Type B pancreatic cell (in vitro differentiated cells): ENCODE measurements around the gene DMRT1. TPM values are rescaled to one million over a fixed set of nuclear protein-coding genes. Genes with fewer than 3 reads are reported as not detected.

Experiments used
- DNase-seq: peaks from one replicate; pipeline ENCODE4 v3.0.0; 2021; ENCODE audit warnings: mixed read lengths; ENCODE audit not compliant: unreplicated experiment; ENCODE audit errors: extremely low spot score
- H3K27ac Mint-ChIP-seq: 2 replicates; pipeline ENCODE4 v1.8.0; 2021; ENCODE audit warnings: mild to moderate bottlenecking, mixed read lengths
- H3K27me3 Mint-ChIP-seq: 2 replicates; pipeline ENCODE4 v1.8.0; 2021; ENCODE audit warnings: mixed read lengths
- H3K36me3 Mint-ChIP-seq: 2 replicates; pipeline ENCODE4 v1.8.0; 2021; ENCODE audit warnings: mixed read lengths
- H3K4me1 Mint-ChIP-seq: one replicate; pipeline ENCODE4 v1.8.0; 2021; ENCODE audit warnings: mixed read lengths; ENCODE audit not compliant: unreplicated experiment
- H3K4me3 Mint-ChIP-seq: 2 replicates; pipeline ENCODE4 v1.8.0; 2021; ENCODE audit warnings: mild to moderate bottlenecking, mixed read lengths
- H3K9me3 Mint-ChIP-seq: 2 replicates; pipeline ENCODE4 v1.8.0; 2021; ENCODE audit warnings: mixed read lengths
- total RNA-seq: library from RNA; stranded (reverse); gene quantifications from 2 replicates; pipeline ENCODE4 v1.2.1, GENCODE V29; 2021; ENCODE audit warnings: low replicate concordance
- TF ChIP-seq, protein P1 (sequence below): fragments of 200-600 bp; sonication (generic); conservative IDR thresholded peaks from 2 replicates; pipeline ENCODE4 v1.5.0; 2021; ENCODE audit warnings: antibody characterized with exemption, mild to moderate bottlenecking

Gene DMRT1
- total RNA-seq, 1 donor from 2014 or later: not detected

DNA sequence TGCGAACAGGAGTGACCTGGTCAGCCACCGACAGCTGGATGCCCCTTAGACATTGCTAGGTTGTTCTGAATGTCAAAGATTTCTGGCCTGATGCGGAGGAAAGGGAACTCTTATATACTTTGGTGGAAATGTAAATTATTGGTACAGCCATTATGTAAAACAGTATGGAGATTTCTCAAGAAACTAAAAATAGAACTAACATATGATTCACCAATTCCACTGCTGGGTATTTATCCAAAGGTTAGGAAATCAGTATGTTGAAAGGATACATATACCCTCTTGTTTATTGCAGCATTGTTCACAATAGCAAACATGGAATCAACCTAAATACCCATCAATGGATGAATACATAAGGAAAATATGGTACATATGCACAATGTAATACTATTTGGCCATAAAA, 166.7 kb downstream of the DMRT1 start:
- H3K27me3 Mint-ChIP-seq: peaks cover 27% of the 10 kb centered on the region
- no peak for DNase-seq
- H3K4me1 Mint-ChIP-seq: no peaks in the 10 kb centered on the region
- H3K9me3 Mint-ChIP-seq: no peaks in the 10 kb centered on the region
- TF ChIP-seq, protein P1, sequence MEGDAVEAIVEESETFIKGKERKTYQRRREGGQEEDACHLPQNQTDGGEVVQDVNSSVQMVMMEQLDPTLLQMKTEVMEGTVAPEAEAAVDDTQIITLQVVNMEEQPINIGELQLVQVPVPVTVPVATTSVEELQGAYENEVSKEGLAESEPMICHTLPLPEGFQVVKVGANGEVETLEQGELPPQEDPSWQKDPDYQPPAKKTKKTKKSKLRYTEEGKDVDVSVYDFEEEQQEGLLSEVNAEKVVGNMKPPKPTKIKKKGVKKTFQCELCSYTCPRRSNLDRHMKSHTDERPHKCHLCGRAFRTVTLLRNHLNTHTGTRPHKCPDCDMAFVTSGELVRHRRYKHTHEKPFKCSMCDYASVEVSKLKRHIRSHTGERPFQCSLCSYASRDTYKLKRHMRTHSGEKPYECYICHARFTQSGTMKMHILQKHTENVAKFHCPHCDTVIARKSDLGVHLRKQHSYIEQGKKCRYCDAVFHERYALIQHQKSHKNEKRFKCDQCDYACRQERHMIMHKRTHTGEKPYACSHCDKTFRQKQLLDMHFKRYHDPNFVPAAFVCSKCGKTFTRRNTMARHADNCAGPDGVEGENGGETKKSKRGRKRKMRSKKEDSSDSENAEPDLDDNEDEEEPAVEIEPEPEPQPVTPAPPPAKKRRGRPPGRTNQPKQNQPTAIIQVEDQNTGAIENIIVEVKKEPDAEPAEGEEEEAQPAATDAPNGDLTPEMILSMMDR: no peak
- no peak overlapping the region for H3K4me3 Mint-ChIP-seq
- H3K27ac Mint-ChIP-seq: no peak overlapping the region
- no peaks in the 10 kb centered on the region for H3K36me3 Mint-ChIP-seq

DNA sequence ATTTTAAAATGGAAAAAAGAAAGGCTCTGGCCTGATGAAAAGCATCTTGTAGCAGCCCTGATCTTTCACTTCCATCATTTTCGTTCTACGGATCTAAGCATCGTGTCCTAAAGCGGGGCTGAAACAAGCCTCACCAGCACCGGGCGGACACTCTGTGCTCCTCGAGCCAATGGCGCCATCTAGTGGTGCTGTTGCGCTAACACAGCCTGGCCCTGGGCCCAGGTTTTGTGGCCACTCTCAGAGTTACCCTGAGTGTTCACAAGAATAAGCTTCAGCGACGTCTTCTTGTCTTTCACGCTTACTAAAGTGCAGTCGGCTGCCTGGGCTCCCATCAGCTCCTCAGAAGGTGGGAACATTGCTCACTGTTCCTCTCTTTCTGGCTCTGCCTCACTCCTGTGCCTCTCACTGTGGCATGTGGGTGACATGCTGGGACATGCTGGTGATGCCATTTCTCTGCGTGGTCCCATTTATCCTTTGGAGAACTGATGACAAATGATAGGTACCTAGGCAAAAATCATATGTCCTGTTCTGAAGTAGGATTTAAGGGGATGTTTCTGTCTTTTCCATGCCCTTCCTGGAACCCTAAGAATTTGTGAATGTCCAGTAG, 167.7 kb downstream of the DMRT1 start:
- H3K9me3 Mint-ChIP-seq: no peaks in the 10 kb centered on the region
- H3K27ac Mint-ChIP-seq: no peak overlapping the region
- DNase-seq: peak; percentile 88
- peaks cover 32% of the 10 kb centered on the region for H3K27me3 Mint-ChIP-seq
- H3K4me1 Mint-ChIP-seq: no peaks in the 10 kb centered on the region
- H3K4me3 Mint-ChIP-seq: no peak overlapping the region
- TF ChIP-seq, protein P1: peak; percentile 99
- H3K36me3 Mint-ChIP-seq: no peaks in the 10 kb centered on the region

DNA sequence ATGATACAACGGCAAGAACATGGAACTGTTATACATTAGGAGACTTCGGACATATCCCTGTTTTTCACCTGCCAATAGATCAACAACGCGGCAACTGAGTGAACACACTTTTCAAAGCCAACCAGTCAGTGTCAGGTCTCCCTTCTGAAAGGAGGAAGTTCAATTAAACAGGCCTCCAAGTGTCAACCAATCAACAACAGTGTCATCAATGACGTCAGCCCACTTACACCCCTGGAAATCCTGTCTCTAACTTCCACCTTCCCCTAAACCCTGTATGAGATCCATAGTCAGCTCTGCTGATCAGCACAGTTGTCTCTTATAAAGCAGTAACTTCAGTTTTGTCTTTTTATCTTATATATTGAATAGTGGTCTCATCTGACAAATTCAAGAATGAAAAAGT, 171.5 kb downstream of the DMRT1 start:
- Mint-ChIP-seq H3K36me3 (no peaks in the 10 kb centered on the region), H3K9me3 (no peaks in the 10 kb centered on the region), H3K4me1 (peaks cover 2% of the 10 kb centered on the region), H3K4me3 (no peak overlapping the region), H3K27me3 (peaks cover 31% of the 10 kb centered on the region), H3K27ac (no peak overlapping the region)
- DNase-seq: no peak
- TF ChIP-seq, protein P1: no peak

DNA sequence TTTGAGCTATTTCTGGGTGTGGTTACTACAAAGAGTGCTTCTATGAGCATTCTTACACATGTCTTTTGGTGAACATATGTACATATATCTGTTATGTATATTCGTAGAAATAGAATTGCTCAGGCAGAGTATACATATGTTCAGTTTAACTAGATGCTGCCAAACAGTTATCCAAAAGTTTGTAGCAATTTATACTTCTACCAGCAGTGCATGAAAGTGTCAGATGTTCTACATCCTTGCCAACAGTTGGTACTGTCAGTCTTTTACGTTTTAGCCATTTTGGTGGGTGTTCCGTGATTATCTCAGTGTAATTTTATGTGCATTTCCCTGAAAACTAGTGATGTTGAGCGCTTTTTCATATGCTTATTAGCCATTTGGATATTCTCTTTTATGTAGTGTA, 172.7 kb downstream of the DMRT1 start:
- Mint-ChIP-seq H3K27me3 (peaks cover 27% of the 10 kb centered on the region), H3K36me3 (no peaks in the 10 kb centered on the region), H3K4me1 (peaks cover 5% of the 10 kb centered on the region), H3K4me3 (no peak overlapping the region), H3K27ac (no peak overlapping the region), H3K9me3 (no peaks in the 10 kb centered on the region)
- no peak for DNase-seq
- TF ChIP-seq, protein P1: no peak

DNA sequence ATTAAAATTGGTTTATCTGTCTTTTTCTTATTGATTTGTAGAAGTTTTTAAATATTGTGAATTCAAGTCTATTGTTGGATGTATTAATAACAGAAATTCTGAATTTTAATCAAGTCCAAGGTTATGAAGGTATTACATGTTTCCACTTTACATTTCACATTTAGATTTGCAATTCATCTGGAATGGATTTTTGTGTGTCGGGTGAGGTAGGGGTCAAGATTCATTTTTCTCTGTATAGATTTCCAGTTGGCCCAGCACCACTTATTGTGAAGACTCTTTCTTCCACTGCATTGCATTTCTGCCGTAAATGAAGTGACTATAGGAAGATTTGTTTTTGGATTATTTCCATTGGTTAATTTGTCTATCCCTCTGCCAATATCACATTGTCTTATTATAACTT, 173.1 kb downstream of the DMRT1 start:
- Mint-ChIP-seq H3K4me1 (peaks cover 5% of the 10 kb centered on the region), H3K9me3 (no peaks in the 10 kb centered on the region), H3K27ac (no peak overlapping the region), H3K4me3 (no peak overlapping the region), H3K36me3 (no peaks in the 10 kb centered on the region), H3K27me3 (peaks cover 27% of the 10 kb centered on the region)
- TF ChIP-seq, protein P1: no peak
- DNase-seq: no peak

DNA sequence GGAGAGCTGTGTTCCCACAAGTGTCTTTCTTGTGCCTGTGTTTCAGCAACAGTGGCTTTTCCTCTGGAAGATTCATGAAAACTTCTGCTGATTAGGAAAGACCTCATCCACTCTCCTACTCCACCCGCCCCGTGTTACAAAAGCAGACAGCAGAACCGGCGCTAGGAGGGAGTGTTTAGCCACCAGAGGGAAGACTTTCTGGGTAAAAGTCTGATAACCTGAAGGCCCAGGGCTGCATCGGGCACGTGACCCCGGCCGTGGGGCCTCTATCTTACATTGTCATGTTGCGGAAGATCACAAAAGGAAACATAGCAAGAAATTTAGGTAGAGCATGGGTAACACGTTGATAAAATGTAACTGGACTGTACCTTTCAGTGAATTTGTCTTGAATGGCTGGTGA, 176.6 kb downstream of the DMRT1 start:
- Mint-ChIP-seq H3K4me1 (peaks cover 9% of the 10 kb centered on the region), H3K4me3 (no peak overlapping the region), H3K9me3 (no peaks in the 10 kb centered on the region), H3K27me3 (peaks cover 30% of the 10 kb centered on the region), H3K27ac (no peak overlapping the region), H3K36me3 (no peaks in the 10 kb centered on the region)
- DNase-seq: no peak
- TF ChIP-seq, protein P1: peak; percentile 60
